ENCODE measurements around the gene PSG2.
"Not testable (repeated sequence)": the region's sequence is repeated elsewhere in the genome, so short reads cannot be mapped to it uniquely, and the experiment has no call there.

DNA sequence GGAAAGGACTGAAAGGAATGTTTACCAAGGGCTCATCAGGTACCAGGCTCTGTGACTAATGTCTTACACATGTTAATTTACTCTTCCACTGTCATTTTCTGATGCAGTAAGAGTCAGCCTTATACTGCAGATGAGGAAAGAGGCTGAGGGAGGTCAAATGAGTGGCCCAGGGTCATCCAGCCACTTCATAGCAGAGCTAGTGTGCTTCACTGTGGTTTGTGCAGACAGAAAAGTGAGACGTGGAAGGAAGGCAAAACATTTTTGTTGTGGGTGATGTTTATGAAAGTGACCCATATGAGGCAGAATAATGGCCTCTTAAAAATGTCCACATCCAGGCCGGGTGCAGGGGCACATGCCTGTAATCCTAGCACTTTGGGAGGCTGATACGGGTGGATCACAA lies 22.2 kb downstream of the PSG2 start:
- not testable (repeated sequence) for TF ChIP-seq GATA2 (IDR thresholded peaks at IDR 0.05; ENCODE audit: insufficient read depth, insufficient read length, low read depth, low read length); POLR2A (IDR thresholded peaks at IDR 0.05; ENCODE audit: low read depth, low read length); POLR2AphosphoS5 (IDR thresholded peaks at IDR 0.05; ENCODE audit: insufficient read depth, low read depth, low read length); EZH2 (IDR thresholded peaks at IDR 0.05; ENCODE audit: borderline replicate concordance, low read depth, low read length, severe bottlenecking); FOS (IDR thresholded peaks at IDR 0.05; ENCODE audit: borderline replicate concordance, insufficient read depth, low read length); JUN (IDR thresholded peaks at IDR 0.05; ENCODE audit: borderline replicate concordance, insufficient read depth, insufficient read length, low read depth); MYC (IDR thresholded peaks at IDR 0.05; ENCODE audit: low read depth, low read length)
- TF ChIP-seq, protein P1, sequence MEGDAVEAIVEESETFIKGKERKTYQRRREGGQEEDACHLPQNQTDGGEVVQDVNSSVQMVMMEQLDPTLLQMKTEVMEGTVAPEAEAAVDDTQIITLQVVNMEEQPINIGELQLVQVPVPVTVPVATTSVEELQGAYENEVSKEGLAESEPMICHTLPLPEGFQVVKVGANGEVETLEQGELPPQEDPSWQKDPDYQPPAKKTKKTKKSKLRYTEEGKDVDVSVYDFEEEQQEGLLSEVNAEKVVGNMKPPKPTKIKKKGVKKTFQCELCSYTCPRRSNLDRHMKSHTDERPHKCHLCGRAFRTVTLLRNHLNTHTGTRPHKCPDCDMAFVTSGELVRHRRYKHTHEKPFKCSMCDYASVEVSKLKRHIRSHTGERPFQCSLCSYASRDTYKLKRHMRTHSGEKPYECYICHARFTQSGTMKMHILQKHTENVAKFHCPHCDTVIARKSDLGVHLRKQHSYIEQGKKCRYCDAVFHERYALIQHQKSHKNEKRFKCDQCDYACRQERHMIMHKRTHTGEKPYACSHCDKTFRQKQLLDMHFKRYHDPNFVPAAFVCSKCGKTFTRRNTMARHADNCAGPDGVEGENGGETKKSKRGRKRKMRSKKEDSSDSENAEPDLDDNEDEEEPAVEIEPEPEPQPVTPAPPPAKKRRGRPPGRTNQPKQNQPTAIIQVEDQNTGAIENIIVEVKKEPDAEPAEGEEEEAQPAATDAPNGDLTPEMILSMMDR (IDR thresholded peaks at IDR 0.05; ENCODE audit: extremely low read depth in 1 of 2, insufficient read depth in 1 of 2, low read depth in 1 of 2, low read length in 2 of 2), result not testable (repeated sequence)
- TF ChIP-seq, protein P2, sequence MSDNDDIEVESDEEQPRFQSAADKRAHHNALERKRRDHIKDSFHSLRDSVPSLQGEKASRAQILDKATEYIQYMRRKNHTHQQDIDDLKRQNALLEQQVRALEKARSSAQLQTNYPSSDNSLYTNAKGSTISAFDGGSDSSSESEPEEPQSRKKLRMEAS (IDR thresholded peaks at IDR 0.05; ENCODE audit: insufficient read depth, insufficient read length), result not testable (repeated sequence)
